Choroid plexus epithelial cell (primary cell): ENCODE data around the gene SLC6A7.

ENCODE experiments used
- DNase-seq: peaks from one replicate; pipeline ENCODE4 v3.0.0-alpha.2; 2010; ENCODE audit warnings: low read depth
- H3K4me3 ChIP-seq: 2 replicates; pipeline ENCODE4 v1.5.1; 2011; ENCODE audit warnings: low read depth, mild to moderate bottlenecking, control low read depth, low read length, moderate library complexity
- TF ChIP-seq, protein P1 (sequence below): conservative IDR thresholded peaks from 2 replicates; pipeline ENCODE4 v1.5.1; 2011; ENCODE audit warnings: low read depth, mild to moderate bottlenecking, control low read depth, inconsistent platforms, low read length, moderate library complexity

The SLC6A7 gene

DNA sequence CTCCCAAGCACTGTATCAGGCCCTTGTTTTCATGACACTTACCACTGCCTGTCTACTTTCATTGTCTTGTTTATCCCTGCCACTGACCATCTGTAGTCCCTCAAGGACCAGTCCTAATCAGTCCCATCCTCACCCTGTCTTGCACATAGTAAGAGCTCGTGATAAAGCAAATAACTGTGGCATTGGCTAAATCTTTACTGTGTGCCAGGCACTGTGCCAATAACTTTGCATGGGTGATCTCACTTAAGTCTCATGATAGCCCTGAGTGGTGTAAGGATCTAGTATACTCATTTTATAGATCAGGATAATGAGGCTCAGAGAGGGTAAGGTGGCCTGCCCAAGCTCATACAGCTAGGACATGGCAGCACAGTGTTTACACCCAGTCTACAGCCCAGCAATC lies 17.7 kb upstream of the SLC6A7 start:
- TF ChIP-seq, protein P1, sequence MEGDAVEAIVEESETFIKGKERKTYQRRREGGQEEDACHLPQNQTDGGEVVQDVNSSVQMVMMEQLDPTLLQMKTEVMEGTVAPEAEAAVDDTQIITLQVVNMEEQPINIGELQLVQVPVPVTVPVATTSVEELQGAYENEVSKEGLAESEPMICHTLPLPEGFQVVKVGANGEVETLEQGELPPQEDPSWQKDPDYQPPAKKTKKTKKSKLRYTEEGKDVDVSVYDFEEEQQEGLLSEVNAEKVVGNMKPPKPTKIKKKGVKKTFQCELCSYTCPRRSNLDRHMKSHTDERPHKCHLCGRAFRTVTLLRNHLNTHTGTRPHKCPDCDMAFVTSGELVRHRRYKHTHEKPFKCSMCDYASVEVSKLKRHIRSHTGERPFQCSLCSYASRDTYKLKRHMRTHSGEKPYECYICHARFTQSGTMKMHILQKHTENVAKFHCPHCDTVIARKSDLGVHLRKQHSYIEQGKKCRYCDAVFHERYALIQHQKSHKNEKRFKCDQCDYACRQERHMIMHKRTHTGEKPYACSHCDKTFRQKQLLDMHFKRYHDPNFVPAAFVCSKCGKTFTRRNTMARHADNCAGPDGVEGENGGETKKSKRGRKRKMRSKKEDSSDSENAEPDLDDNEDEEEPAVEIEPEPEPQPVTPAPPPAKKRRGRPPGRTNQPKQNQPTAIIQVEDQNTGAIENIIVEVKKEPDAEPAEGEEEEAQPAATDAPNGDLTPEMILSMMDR = no peak

DNA sequence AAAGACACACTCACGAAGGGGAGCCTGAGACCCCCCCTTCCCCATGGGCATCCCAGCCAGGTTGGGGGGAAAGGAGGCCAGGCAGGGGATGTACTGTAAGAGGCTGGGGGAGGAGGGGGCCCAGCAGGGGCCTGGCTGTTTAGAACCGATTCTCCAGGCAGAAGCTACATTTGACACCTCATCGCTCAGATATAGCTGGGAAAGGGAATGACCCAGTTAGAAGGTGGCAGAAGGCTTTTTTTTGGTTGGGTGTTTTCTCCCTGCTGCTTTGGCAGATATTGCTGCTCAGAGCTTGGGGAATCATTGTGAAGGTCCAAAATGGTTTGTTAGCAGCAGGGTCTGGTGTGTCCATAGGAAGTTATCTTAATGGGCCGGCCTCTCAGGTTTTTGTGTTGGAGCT lies 17.3 kb upstream of the SLC6A7 start:
- DNase-seq = no peak

More for the DNA sequence above, 17.7 kb upstream of the SLC6A7 start:
- peak; percentile 69 for DNase-seq
- H3K4me3 ChIP-seq = no peak overlapping the region

DNA sequence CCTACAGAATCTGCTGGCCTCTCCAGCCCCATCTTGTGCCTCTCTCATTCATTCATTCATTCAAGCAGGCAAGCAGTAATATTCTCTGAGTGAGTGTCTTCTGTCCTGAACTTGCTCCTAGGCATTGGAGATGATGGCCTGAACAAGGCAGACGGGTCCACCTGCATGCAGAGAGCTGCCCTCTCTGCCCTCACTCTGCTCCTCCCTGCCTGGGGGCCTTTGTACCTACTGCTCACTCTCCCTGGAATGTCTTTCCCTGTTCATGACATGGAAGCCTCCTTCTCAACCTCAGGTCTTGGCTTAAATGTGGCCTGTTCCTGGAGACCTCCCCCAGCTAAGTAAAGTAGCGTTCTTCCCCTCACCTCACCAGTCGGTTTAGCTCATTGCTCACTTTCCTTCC lies 16.7 kb upstream of the SLC6A7 start:
- DNase-seq = no peak
- TF ChIP-seq, protein P1 = no peak
- H3K4me3 ChIP-seq = no peak overlapping the region

More for the DNA sequence above, 17.3 kb upstream of the SLC6A7 start:
- H3K4me3 ChIP-seq = no peak overlapping the region
- TF ChIP-seq, protein P1 = no peak

DNA sequence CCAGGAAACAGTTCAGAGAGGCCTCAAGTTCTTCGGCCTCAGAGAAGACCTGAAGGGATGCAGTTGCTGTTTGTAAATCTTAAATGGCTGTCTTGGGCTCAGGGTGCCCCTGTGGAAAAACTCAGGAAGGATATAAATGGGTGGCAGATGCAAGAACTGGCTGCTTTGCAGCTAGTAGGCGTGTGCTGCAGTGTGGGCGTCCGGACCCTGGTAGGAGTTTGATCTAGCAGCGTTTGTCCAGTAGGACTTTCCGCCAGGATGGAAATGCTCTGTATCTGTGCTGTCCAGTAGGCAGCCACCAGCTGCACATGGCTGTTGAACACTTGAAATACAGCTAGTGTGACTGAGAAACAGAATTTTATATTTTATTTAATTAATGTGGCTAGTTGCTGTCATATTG lies 15.6 kb upstream of the SLC6A7 start:
- no peak for DNase-seq
- TF ChIP-seq, protein P1 = no peak
- H3K4me3 ChIP-seq = no peak overlapping the region

DNA sequence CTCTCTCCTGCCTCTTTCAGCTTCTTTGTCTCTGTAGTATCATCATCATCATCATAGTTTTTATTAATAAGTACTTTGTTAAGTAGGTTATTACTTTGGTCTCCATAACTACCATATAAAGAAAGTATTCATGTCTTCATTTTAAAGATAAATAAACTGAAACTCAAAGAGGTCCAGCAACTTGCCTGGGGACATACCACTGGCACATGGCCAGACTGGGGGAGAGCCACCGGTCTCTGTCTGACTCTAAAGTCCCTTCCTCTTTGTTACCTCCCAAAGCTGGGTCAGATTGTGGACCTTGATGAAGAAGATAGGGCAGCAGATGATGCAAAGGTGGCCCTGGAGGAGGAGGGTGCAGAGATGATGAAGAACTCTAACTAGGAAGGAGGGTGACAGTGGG lies 14.8 kb upstream of the SLC6A7 start:
- no peak for DNase-seq
- no peak overlapping the region for H3K4me3 ChIP-seq
- TF ChIP-seq, protein P1 = no peak

DNA sequence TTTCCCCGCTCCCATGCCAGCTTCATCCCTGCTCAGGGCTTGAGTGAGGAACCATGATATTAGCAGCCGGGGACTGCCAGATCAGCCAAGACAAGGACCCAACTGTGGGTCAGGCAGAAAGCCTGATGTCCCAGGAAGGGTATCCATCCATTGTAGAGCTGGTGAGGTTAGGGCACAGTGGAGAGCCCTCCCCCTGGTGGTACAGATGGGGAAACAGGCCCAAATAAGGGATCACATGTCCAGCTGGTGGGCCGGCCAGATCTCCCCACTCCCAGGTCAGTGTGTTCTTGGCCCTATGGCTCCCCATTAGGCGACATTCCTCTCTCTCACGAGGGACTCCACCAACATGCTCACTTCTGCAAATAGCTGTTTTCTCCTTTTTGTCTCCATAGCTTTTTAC lies 14.3 kb upstream of the SLC6A7 start:
- DNase-seq = peak; percentile 57
- TF ChIP-seq, protein P1 = peak; percentile 73
- H3K4me3 ChIP-seq = no peak overlapping the region

DNA sequence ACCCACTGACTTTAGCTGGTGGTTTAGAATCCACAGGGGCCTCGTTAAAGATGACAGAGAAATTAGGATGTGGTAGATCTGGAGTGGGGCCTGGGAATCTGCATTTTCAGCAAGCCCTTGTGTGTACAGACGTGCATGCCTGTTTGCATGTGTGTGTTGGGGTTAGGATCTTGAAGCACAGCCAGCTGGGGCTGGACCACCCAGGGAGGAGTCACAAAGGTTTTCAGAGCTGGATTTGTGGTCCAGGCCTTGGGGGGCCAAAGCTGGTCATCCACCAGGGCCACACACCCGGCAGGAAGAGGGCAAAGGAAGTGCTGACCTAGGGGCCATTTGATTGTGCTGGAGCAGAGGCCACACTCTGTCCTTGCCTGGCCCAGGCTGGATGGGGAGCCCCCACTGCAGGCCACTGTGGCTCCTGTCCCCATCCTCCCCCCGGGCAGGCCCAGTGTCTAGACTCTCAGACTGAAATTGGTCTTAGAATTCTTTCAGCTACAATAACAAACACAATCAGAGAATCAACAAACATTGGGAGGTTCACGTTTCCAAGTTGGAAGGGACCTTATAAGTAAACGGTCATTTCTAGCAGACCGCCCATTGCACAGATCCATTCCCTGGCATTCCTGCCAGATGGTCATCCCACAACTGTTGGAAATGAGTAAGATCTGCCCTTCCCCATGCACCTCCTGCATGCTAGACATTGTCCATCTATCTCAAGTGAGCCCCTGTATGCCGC lies 13.0 kb upstream of the SLC6A7 start:
- TF ChIP-seq, protein P1 = no peak
- no peak for DNase-seq
- H3K4me3 ChIP-seq = no peak overlapping the region
